Measurements from ENCODE around the gene SRRM3.
"Not testable (repeated sequence)": the region's sequence is repeated elsewhere in the genome, so short reads cannot be mapped to it uniquely, and the experiment has no call there.

The SRRM3 gene

GRCh38 chr7:76201732-76202665 lies at the start of gene SRRM3:
Gene SRRM3, plus strand, starts transcription at chr7:76201896. Its CDS starts 33,171 bp downstream, at chr7:76235067.
- Histone ChIP-seq H3K27ac (no peak within 1 kb of the TSS), H3K4me3 (peak within 1 kb of the TSS; percentile 49)
- no peak for DNase-seq (ENCODE audit: low spot score)
- TF ChIP-seq CTCF (IDR thresholded peaks at IDR 0.05), result peak; percentile 44

GRCh38 chr7:76151932-76152331 lies 49.8 kb upstream of the SRRM3 start:
- TF ChIP-seq CTCF (IDR thresholded peaks at IDR 0.05), result no peak
- no peak for DNase-seq (ENCODE audit: low spot score)
- H3K27ac ChIP-seq, result no peak overlapping the region
- no peak overlapping the region for H3K4me3 ChIP-seq

GRCh38 chr7:76153571-76154230 lies 48.0 kb upstream of the SRRM3 start:
- DNase-seq (ENCODE audit: low spot score); H3K4me3 ChIP-seq; H3K27ac ChIP-seq: not testable (repeated sequence)

- no peak for TF ChIP-seq CTCF (IDR thresholded peaks at IDR 0.05)
- Histone ChIP-seq H3K27ac (no peak overlapping the region), H3K4me3 (no peak overlapping the region)
- no peak for DNase-seq (ENCODE audit: low spot score)
Observed at GRCh38 chr7:76155938-76156337, 45.8 kb upstream of the SRRM3 start.

- H3K27ac ChIP-seq; DNase-seq (ENCODE audit: low spot score); H3K4me3 ChIP-seq: not testable (repeated sequence)
Observed at GRCh38 chr7:76156992-76157685, 44.6 kb upstream of the SRRM3 start.

GRCh38 chr7:76158416-76158815 lies 43.3 kb upstream of the SRRM3 start:
- DNase-seq (ENCODE audit: low spot score); H3K4me3 ChIP-seq; H3K27ac ChIP-seq: not testable (repeated sequence)

GRCh38 chr7:76162416-76163170 lies 39.1 kb upstream of the SRRM3 start:
- not testable (repeated sequence) for H3K27ac ChIP-seq; DNase-seq (ENCODE audit: low spot score); H3K4me3 ChIP-seq

GRCh38 chr7:76163812-76164211 lies 37.9 kb upstream of the SRRM3 start:
- not testable (repeated sequence) for H3K4me3 ChIP-seq; DNase-seq (ENCODE audit: low spot score); H3K27ac ChIP-seq
